Keratinocyte (primary cell): ENCODE data around the gene CYP2U1. TPM values are rescaled to one million over a fixed set of nuclear protein-coding genes. Genes with fewer than 3 reads are reported as not detected.
"Not testable (repeated sequence)": the region's sequence is repeated elsewhere in the genome, so short reads cannot be mapped to it uniquely, and the experiment has no call there.

Experiments used
- DNase-seq: peaks from one replicate; pipeline ENCODE4 v3.0.0-alpha.2; 2011; ENCODE audit warnings: low read depth, missing footprints, low spot score
- FAIRE-seq: peaks from 2 replicates; lab custom pipeline; 2011; peaks lifted over from hg19 to GRCh38; lab: Jason Lieb, UNC
- H2AFZ ChIP-seq: 2 replicates; pipeline ENCODE4 v1.6.0; 2012; ENCODE audit warnings: low read length, control low read depth, inconsistent platforms; ENCODE audit not compliant: control insufficient read depth
- H3K27ac ChIP-seq: 2 replicates; pipeline ENCODE4 v1.5.1; 2011; ENCODE audit warnings: low read length; ENCODE audit not compliant: control insufficient read depth, insufficient read depth
- H3K27me3 ChIP-seq: 3 replicates; pipeline ENCODE4 v1.6.0; 2011; ENCODE audit warnings: low read length; ENCODE audit not compliant: control insufficient read depth, insufficient read depth; ENCODE audit errors: extremely low read depth
- H3K36me3 ChIP-seq, 2 experiments: 2 replicates in 1 of 2; 3 replicates in 1 of 2; pipeline ENCODE4 v1.5.1; 2011; ENCODE audit warnings: low read length in 2 of 2, mild to moderate bottlenecking in 1 of 2; ENCODE audit not compliant: control insufficient read depth in 2 of 2, insufficient read depth in 2 of 2; ENCODE audit errors: extremely low read depth in 1 of 2
- H3K4me1 ChIP-seq: 3 replicates; pipeline ENCODE4 v1.5.1; 2011; ENCODE audit warnings: low read length; ENCODE audit not compliant: control insufficient read depth, insufficient read depth; ENCODE audit errors: extremely low read depth
- H3K4me2 ChIP-seq: 3 replicates; pipeline ENCODE4 v1.6.0; 2011; ENCODE audit warnings: low read depth, low read length; ENCODE audit not compliant: control insufficient read depth, insufficient read depth; ENCODE audit errors: extremely low read depth
- H3K4me3 ChIP-seq, 3 experiments: fragments of 200-600 bp in 1 of 3; sonication (generic) in 1 of 3; 2 replicates in 2 of 3; 3 replicates in 1 of 3; pipeline ENCODE4 v1.5.1; 2011 to 2016; ENCODE audit warnings: low read length in 3 of 3, mild to moderate bottlenecking in 3 of 3, control low read depth in 2 of 3, inconsistent platforms in 1 of 3, low read depth in 1 of 3, mixed read lengths in 1 of 3, mixed run types in 1 of 3, moderate library complexity in 1 of 3; ENCODE audit not compliant: control insufficient read depth in 2 of 3, insufficient read depth in 2 of 3; ENCODE audit errors: extremely low read depth in 1 of 3
- H3K79me2 ChIP-seq: 2 replicates; pipeline ENCODE4 v1.6.0; 2012; ENCODE audit warnings: low read length; ENCODE audit not compliant: control insufficient read depth, insufficient read depth
- H3K9ac ChIP-seq: 3 replicates; pipeline ENCODE4 v1.6.0; 2011; ENCODE audit warnings: low read length; ENCODE audit not compliant: control insufficient read depth, insufficient read depth; ENCODE audit errors: extremely low read depth
- H3K9me1 ChIP-seq: 3 replicates; pipeline ENCODE4 v1.6.0; 2011; ENCODE audit warnings: low read length; ENCODE audit not compliant: control insufficient read depth, insufficient read depth; ENCODE audit errors: extremely low read depth
- H3K9me3 ChIP-seq: 2 replicates; pipeline ENCODE4 v1.5.1; 2012; ENCODE audit warnings: low read depth, low read length; ENCODE audit not compliant: control insufficient read depth
- H4K20me1 ChIP-seq: 3 replicates; pipeline ENCODE4 v1.6.0; 2011; ENCODE audit warnings: low read length; ENCODE audit not compliant: control insufficient read depth, insufficient read depth; ENCODE audit errors: extremely low read depth
- EZH2 ChIP-seq: IDR thresholded peaks from one replicate; pipeline ENCODE4 v1.6.1; 2012; ENCODE audit warnings: inconsistent platforms, mild to moderate bottlenecking, low read length, moderate library complexity
- dilution Hi-C: fragments of 300-500 bp; cut with MboI; formaldehyde crosslinking; loops from one replicate; pipeline ENCODE4 v1.7.0; 2020; ENCODE audit warnings: low sequenced_read_pairs; ENCODE audit not compliant: extremely low pct_ligation_motif_present
- polyA plus RNA-seq, 5 experiments: library from polyadenylated mRNA; depleted of rRNA in 3 of 5; stranded (reverse) in 3 of 5; stranded (forward) in 1 of 5; unstranded in 1 of 5; fragments of >200 nt; gene quantifications; 1 replicate in 1 of 5; 2 replicates in 3 of 5; 3 replicates in 1 of 5; pipeline versions ENCODE4 v1.2.1 to v1.2.3, GENCODE V29; 2011 to 2012; ENCODE audit warnings: missing spikeins in 2 of 5, low read depth in 1 of 5, low replicate concordance in 1 of 5
- TF ChIP-seq, protein P1 (sequence below), 3 experiments: IDR thresholded peaks in 1 of 3; conservative IDR thresholded peaks in 1 of 3; optimal IDR thresholded peaks in 1 of 3; 2 replicates in 2 of 3; 3 replicates in 1 of 3; pipeline versions ENCODE3 to v1.5.1; 2011; ENCODE audit warnings: low read length in 3 of 3, mild to moderate bottlenecking in 3 of 3, moderate library complexity in 2 of 3, control low read depth in 1 of 3, inconsistent platforms in 1 of 3; ENCODE audit not compliant: insufficient read depth in 2 of 3; ENCODE audit errors: extremely low read depth in 1 of 3

Gene CYP2U1
- polyA plus RNA-seq, 1 donor (not counting 4 experiments of a cell fraction or from before 2014, with no cell fraction given), result 3.4 TPM

- H3K27me3 ChIP-seq, result no peaks in the 10 kb centered on the region
- no peaks in the 10 kb centered on the region for H4K20me1 ChIP-seq
- DNase-seq (no peak), FAIRE-seq (peak; percentile 46)
- dilution Hi-C loops, result loop anchor here (25.0 kb wide), 1 partner anchor 160 kb away; no protein-coding TSS in a partner anchor
- H3K4me3 ChIP-seq, result no peak overlapping the region
- H3K79me2 ChIP-seq, result no peaks in the 10 kb centered on the region
- no peaks in the 10 kb centered on the region for H3K9me1 ChIP-seq
- H3K4me1 ChIP-seq, result no peaks in the 10 kb centered on the region
- no peaks in the 10 kb centered on the region for H3K9me3 ChIP-seq
- no peak overlapping the region for H3K27ac ChIP-seq
- H3K4me2 ChIP-seq, result no peak overlapping the region
- H3K9ac ChIP-seq, result no peak overlapping the region
- no peak overlapping the region for H2AFZ ChIP-seq
- no peaks in the 10 kb centered on the region for H3K36me3 ChIP-seq
- no peak for TF ChIP-seq EZH2
- TF ChIP-seq, protein P1, sequence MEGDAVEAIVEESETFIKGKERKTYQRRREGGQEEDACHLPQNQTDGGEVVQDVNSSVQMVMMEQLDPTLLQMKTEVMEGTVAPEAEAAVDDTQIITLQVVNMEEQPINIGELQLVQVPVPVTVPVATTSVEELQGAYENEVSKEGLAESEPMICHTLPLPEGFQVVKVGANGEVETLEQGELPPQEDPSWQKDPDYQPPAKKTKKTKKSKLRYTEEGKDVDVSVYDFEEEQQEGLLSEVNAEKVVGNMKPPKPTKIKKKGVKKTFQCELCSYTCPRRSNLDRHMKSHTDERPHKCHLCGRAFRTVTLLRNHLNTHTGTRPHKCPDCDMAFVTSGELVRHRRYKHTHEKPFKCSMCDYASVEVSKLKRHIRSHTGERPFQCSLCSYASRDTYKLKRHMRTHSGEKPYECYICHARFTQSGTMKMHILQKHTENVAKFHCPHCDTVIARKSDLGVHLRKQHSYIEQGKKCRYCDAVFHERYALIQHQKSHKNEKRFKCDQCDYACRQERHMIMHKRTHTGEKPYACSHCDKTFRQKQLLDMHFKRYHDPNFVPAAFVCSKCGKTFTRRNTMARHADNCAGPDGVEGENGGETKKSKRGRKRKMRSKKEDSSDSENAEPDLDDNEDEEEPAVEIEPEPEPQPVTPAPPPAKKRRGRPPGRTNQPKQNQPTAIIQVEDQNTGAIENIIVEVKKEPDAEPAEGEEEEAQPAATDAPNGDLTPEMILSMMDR (optimal IDR thresholded peaks at IDR 0.05 in 1 of 3, IDR thresholded peaks at IDR 0.05 in 1 of 3, conservative IDR thresholded peaks at IDR 0.05 in 1 of 3; ENCODE audit: extremely low read depth in 1 of 3, insufficient read depth in 2 of 3, low read length in 3 of 3), result no peak
These were observed 8.6 kb upstream of the CYP2U1 start for GRCh38 chr4:107922486-107923473.

DNA sequence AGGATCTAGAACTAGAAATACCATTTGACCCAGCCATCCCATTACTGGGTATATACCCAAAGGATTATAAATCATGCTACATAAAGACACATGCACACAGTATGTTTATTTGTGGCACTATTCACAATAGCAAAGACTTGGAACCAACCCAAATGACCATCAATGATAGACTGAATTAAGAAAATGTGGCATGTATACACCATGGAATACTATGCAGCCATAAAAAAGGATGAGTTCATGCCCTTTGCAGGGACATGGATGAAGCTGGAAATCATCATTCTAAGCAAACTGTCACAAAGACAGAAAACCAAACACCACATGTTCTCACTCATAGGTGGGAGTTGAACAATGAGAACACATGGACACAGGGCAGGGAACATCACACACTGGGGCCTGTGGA, 5.6 kb upstream of the CYP2U1 start:
- H3K36me3 ChIP-seq, H3K4me2 ChIP-seq, dilution Hi-C loops, H3K9me3 ChIP-seq, DNase-seq, H2AFZ ChIP-seq, FAIRE-seq, H3K27me3 ChIP-seq, H3K79me2 ChIP-seq, H3K9me1 ChIP-seq, H3K9ac ChIP-seq, H3K4me1 ChIP-seq, H3K27ac ChIP-seq, H4K20me1 ChIP-seq, H3K4me3 ChIP-seq: not testable (repeated sequence)

DNA sequence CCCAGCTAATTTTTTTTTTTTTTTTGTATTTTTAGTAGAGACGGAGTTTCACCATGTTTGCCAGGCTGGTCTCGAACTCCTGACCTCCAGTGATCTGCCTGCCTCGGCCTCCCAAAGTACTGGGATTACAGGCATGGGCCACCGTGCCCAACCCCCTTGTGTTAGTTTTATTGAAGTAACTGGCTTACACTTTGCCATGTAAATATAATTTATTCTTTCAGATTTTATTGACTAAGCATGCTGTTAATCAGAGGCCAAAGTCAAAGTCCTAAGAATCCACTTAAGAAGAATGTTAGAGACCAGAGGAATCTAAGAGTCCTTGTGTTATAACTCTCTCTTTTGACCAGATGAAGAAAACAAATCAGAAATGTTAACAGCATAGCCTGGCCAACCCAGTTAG, 4.5 kb upstream of the CYP2U1 start:
- DNase-seq, H3K4me2 ChIP-seq, H3K4me1 ChIP-seq, H3K9me3 ChIP-seq, H3K4me3 ChIP-seq, H3K36me3 ChIP-seq, H3K9ac ChIP-seq, dilution Hi-C loops, H3K79me2 ChIP-seq, FAIRE-seq, H3K9me1 ChIP-seq, H3K27ac ChIP-seq, H4K20me1 ChIP-seq, H2AFZ ChIP-seq, H3K27me3 ChIP-seq: not testable (repeated sequence)
